GM12878 (cell line): Measurements from ENCODE around the gene IGFLR1. TPM values are rescaled to one million over a fixed set of nuclear protein-coding genes. Genes with fewer than 3 reads are reported as not detected.

Source experiments
- ATAC-seq: fragments of 200-7000 bp; cut with Tn5 transposase; 3 replicates; pipeline ENCODE4 v1.9.1; 2020; ENCODE audit warnings: mild to moderate bottlenecking, moderate library complexity
- BruUV-seq: library from RNA; stranded (reverse); fragments of 400-500 nt; replicated peaks from 2 replicates; lab custom pipeline; 2021; lab: Mats Ljungman, UMichigan
- CTCF ChIA-PET: fragments of 300-600 bp; sonication (Branson Sonifier 250); formaldehyde crosslinking; extraction: SDS; loops from one replicate; lab custom pipeline; 2021; ENCODE audit warnings: inconsistent platforms; lab: Yijun Ruan, JAX
- POLR2A ChIA-PET: fragments of 350-600 bp; formaldehyde crosslinking; extraction: SDS; loops from one replicate; lab custom pipeline; 2021; ENCODE audit warnings: inconsistent platforms; lab: Charles Lee
- RAD21 ChIA-PET: fragments of 300-600 bp; sonication (Branson Sonifier 250); formaldehyde crosslinking; loops from one replicate; lab custom pipeline; 2023; ENCODE audit warnings: antibody characterized with exemption; ENCODE audit not compliant: unreplicated experiment; lab: Charles Lee
- SMC1A ChIA-PET: fragments of 300-600 bp; sonication (Branson Sonifier 250); formaldehyde crosslinking; loops from one replicate; lab custom pipeline; 2023; ENCODE audit not compliant: unreplicated experiment, uncharacterized antibody; lab: Charles Lee
- DNase-seq: peaks from one replicate; pipeline ENCODE4 v3.0.0-alpha.2; 2011; ENCODE audit warnings: low read depth, low spot score
- FAIRE-seq: peaks from 3 replicates; lab custom pipeline; 2011; peaks lifted over from hg19 to GRCh38; lab: Jason Lieb, UNC
- H2AFZ ChIP-seq: 2 replicates; pipeline ENCODE4 v1.6.0; 2011; ENCODE audit warnings: low read depth, low read length, control low read depth; ENCODE audit not compliant: control insufficient read depth
- H3K27ac ChIP-seq: 2 replicates; pipeline ENCODE4 v1.5.1; 2011; ENCODE audit warnings: control low read depth; ENCODE audit not compliant: control insufficient read depth, insufficient read depth
- H3K27me3 ChIP-seq, 2 experiments: replicated peaks in 1 of 2; 2 replicates each; pipeline versions ENCODE4 v1.6.0 to v1.6.1; 2011; ENCODE audit warnings: low read length in 1 of 2; ENCODE audit not compliant: control insufficient read depth in 2 of 2, insufficient read depth in 2 of 2
- H3K36me3 ChIP-seq, 2 experiments: 2 replicates each; pipeline ENCODE4 v1.5.1; 2011; ENCODE audit warnings: low read length in 1 of 2; ENCODE audit not compliant: control insufficient read depth in 2 of 2, insufficient read depth in 2 of 2
- H3K4me1 ChIP-seq: 2 replicates; pipeline ENCODE4 v1.6.1; 2011; ENCODE audit warnings: mild to moderate bottlenecking, low read length, moderate library complexity, mixed read lengths; ENCODE audit not compliant: control insufficient read depth, insufficient read depth
- H3K4me2 ChIP-seq: 2 replicates; pipeline ENCODE4 v1.6.0; 2011; ENCODE audit warnings: control low read depth; ENCODE audit not compliant: control insufficient read depth, insufficient read depth
- H3K4me3 ChIP-seq: fragments of 200-600 bp; sonication (generic); 2 replicates; pipeline ENCODE4 v1.5.1; 2016
- H3K79me2 ChIP-seq: 2 replicates; pipeline ENCODE4 v1.6.0; 2011; ENCODE audit warnings: low read length; ENCODE audit not compliant: control insufficient read depth, insufficient read depth
- H3K9ac ChIP-seq: 2 replicates; pipeline ENCODE4 v1.8.0; 2011; ENCODE audit warnings: low read length, control low read depth, mixed read lengths; ENCODE audit not compliant: control insufficient read depth, insufficient read depth
- H3K9me3 ChIP-seq: replicated peaks from 3 replicates; pipeline ENCODE4 v1.5.1; 2011; ENCODE audit warnings: mild to moderate bottlenecking, low read length; ENCODE audit not compliant: control insufficient read depth, insufficient read depth
- H4K20me1 ChIP-seq: 2 replicates; pipeline ENCODE4 v1.6.0; 2011; ENCODE audit not compliant: control insufficient read depth, insufficient read depth
- GABPA ChIP-seq: IDR thresholded peaks from 2 replicates; pipeline ENCODE4 v1.6.1; 2014; ENCODE audit warnings: antibody characterized with exemption, low read depth, mild to moderate bottlenecking, inconsistent platforms
- GATAD2B ChIP-seq: fragments of 450-650 bp; conservative IDR thresholded peaks from 2 replicates; pipeline ENCODE4 v1.6.1; 2017; ENCODE audit warnings: low read depth, mild to moderate bottlenecking, moderate library complexity
- HSF1 ChIP-seq: fragments of 150-350 bp; IDR thresholded peaks from 2 replicates; pipeline ENCODE4 v1.6.1; 2014; ENCODE audit warnings: mild to moderate bottlenecking, low read depth, low read length
- IRF3 ChIP-seq: fragments of 450-650 bp; IDR thresholded peaks from 2 replicates; pipeline ENCODE4 v1.6.1; 2014; ENCODE audit warnings: mild to moderate bottlenecking
- KLF5 ChIP-seq: fragments of 450-650 bp; IDR thresholded peaks from 2 replicates; pipeline ENCODE4 v1.6.1; 2014; ENCODE audit warnings: mild to moderate bottlenecking; ENCODE audit not compliant: partially characterized antibody
- POLR2A ChIP-seq: IDR thresholded peaks from 2 replicates; pipeline ENCODE4 v1.6.1; 2011; ENCODE audit warnings: low read depth, mild to moderate bottlenecking, low read length
- RAD21 ChIP-seq: IDR thresholded peaks from 2 replicates; pipeline ENCODE4 v1.6.1; 2011; ENCODE audit warnings: mild to moderate bottlenecking, low read depth, low read length, moderate library complexity; ENCODE audit not compliant: insufficient read depth
- RFX5 ChIP-seq: IDR thresholded peaks from 2 replicates; pipeline ENCODE4 v1.6.1; 2011; ENCODE audit warnings: low read depth, low read length, improper control_type of control experiment
- SIX5 ChIP-seq: IDR thresholded peaks from 2 replicates; pipeline ENCODE4 v1.6.1; 2011; ENCODE audit warnings: mild to moderate bottlenecking, low read depth, low read length, moderate library complexity; ENCODE audit not compliant: severe bottlenecking
- SRF ChIP-seq, 2 experiments: IDR thresholded peaks; 2 replicates each; pipeline ENCODE4 v1.6.1; 2011; ENCODE audit warnings: low read depth in 2 of 2, low read length in 2 of 2, mild to moderate bottlenecking in 1 of 2, moderate library complexity in 1 of 2
- TARDBP ChIP-seq: IDR thresholded peaks from 2 replicates; pipeline ENCODE4 v1.6.1; 2016; ENCODE audit warnings: borderline replicate concordance
- TBL1XR1 ChIP-seq: IDR thresholded peaks from 2 replicates; pipeline ENCODE4 v1.6.1; 2012; ENCODE audit warnings: low read depth, low read length, improper control_type of control experiment
- ZNF24 ChIP-seq: fragments of 450-650 bp; IDR thresholded peaks from 2 replicates; pipeline ENCODE4 v1.6.1; 2017; ENCODE audit warnings: antibody characterized with exemption, mild to moderate bottlenecking
- ZZZ3 ChIP-seq: IDR thresholded peaks from 2 replicates; pipeline ENCODE4 v1.6.1; 2011; ENCODE audit warnings: low read depth; ENCODE audit not compliant: control insufficient read depth, insufficient read length
- WGBS: methylation state at CpG from one replicate; pipeline ENCODE4 v1.1.6; 2016; ENCODE audit warnings: low lambda C conversion rate; ENCODE audit not compliant: insufficient replicate concordance, insufficient coverage; ENCODE audit errors: missing lambda C conversion rate; 5-methylcytosine and 5-hydroxymethylcytosine counted together
- in situ Hi-C: fragments of 300-500 bp; cut with MboI; formaldehyde crosslinking; loops from 9 replicates; pipeline ENCODE4 v1.14.3; 2018; ENCODE audit warnings: mixed read lengths
- intact Hi-C: fragments of 100-400 bp; cut with micrococcal nuclease; formaldehyde crosslinking; loops from one replicate; pipeline ENCODE4 v1.14.2; 2022; ENCODE audit not compliant: unreplicated experiment
- polyA plus RNA-seq, 11 experiments: library from polyadenylated mRNA; depleted of rRNA in 4 of 11; unstranded in 6 of 11; stranded (reverse) in 5 of 11; fragments of >200 nt; fragmentation: Nextera tagmentation in 4 of 11; fragmentation: Illumina TruSeq in 1 of 11; extraction: Ambion mirVana in 4 of 11; extraction: Trizol in 1 of 11; gene quantifications; 1 replicate in 1 of 11; 2 replicates in 10 of 11; pipeline versions ENCODE4 v1.2.1 to v1.2.3, GENCODE V29; 2011 to 2016; ENCODE audit warnings: inconsistent platforms in 2 of 11, missing spikeins in 2 of 11, low read depth in 1 of 11
- total RNA-seq, 4 experiments: library from RNA; depleted of rRNA in 3 of 4; stranded (reverse); fragments of >200 nt in 3 of 4; fragmentation: Illumina TruSeq in 1 of 4; extraction: Trizol in 1 of 4; gene quantifications; 2 replicates each; pipeline versions ENCODE4 v1.2.1 to v1.2.3, GENCODE V29; 2013 to 2021

Gene IGFLR1
- total and polyA plus RNA-seq, 10 of the 15 experiments (the other 5 are each of a cell fraction or from before 2014, with no cell fraction given), result 2.5 to 39.9 (median 24.8) TPM

GRCh38 chr19:35754370-35755130, 12.3 kb upstream of the IGFLR1 start:
- SMC1A ChIA-PET, result no interaction called here
- DNase-seq, result no peak
- in situ Hi-C loops, result no loop called here

More at GRCh38 chr19:35754370-35755130, 12.3 kb upstream of the IGFLR1 start:
- Histone ChIP-seq H3K4me3 (no peak overlapping the region), H3K4me2 (no peak overlapping the region), H3K9me3 (no peaks in the 10 kb centered on the region), H3K36me3 (peaks cover 0 to 2% of the 10 kb centered on the region in 2 experiments; a peak in 2 of 4 replicates), H3K79me2 (peaks cover 11% of the 10 kb centered on the region), H3K4me1 (peaks cover 15% of the 10 kb centered on the region), H2AFZ (no peak overlapping the region), H3K27ac (no peak overlapping the region), H3K27me3 (no peaks in the 10 kb centered on the region), H3K9ac (no peak overlapping the region), H4K20me1 (no peaks in the 10 kb centered on the region)
- CTCF ChIA-PET, result no interaction called here
- 79% methylated on average over 12 of the region's 13 CpGs for WGBS
- RAD21 ChIA-PET, result no interaction called here
- TF ChIP-seq KLF5, result no peak
- no peak for TF ChIP-seq GABPA
- no peak for TF ChIP-seq RAD21
- no peak for TF ChIP-seq TARDBP
- no peak for TF ChIP-seq IRF3
- no peak for TF ChIP-seq TBL1XR1
- TF ChIP-seq ZNF24, result no peak
- no peak for TF ChIP-seq SIX5
- TF ChIP-seq GATAD2B, result no peak
- no peak for TF ChIP-seq POLR2A
- TF ChIP-seq HSF1, result no peak
- no peak for TF ChIP-seq RFX5
- TF ChIP-seq SRF (IDR thresholded peaks at IDR 0.05; ENCODE audit: low read depth in 2 of 2, low read length in 2 of 2), result no peak
- no peak for TF ChIP-seq ZZZ3
- no TSS peak for BruUV-seq
- POLR2A ChIA-PET, result no interaction called here
- intact Hi-C loops, result no loop called here
- FAIRE-seq (no peak), ATAC-seq (no peak)
